ENCODE results near the gene KDELR3.

DNA sequence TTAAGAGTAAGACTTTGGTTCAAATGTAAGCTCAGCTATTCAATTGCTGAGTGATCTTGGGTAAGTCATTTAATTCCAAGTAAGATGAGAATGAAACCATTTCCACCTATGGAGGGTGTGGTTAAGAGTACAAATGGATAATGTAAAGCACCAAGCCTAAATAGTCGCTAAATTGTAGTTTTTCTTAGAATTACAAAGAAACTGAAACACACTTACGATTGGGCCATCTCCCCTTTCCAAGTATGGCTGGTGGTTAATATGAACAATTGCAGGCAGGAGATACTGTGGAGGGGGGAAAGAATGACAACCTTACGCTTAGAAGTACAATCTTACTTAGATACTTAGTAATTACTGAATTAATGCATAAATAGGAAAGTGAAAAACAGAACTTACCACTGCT, 30.0 kb downstream of the KDELR3 start:
- TF ChIP-seq, protein P1, sequence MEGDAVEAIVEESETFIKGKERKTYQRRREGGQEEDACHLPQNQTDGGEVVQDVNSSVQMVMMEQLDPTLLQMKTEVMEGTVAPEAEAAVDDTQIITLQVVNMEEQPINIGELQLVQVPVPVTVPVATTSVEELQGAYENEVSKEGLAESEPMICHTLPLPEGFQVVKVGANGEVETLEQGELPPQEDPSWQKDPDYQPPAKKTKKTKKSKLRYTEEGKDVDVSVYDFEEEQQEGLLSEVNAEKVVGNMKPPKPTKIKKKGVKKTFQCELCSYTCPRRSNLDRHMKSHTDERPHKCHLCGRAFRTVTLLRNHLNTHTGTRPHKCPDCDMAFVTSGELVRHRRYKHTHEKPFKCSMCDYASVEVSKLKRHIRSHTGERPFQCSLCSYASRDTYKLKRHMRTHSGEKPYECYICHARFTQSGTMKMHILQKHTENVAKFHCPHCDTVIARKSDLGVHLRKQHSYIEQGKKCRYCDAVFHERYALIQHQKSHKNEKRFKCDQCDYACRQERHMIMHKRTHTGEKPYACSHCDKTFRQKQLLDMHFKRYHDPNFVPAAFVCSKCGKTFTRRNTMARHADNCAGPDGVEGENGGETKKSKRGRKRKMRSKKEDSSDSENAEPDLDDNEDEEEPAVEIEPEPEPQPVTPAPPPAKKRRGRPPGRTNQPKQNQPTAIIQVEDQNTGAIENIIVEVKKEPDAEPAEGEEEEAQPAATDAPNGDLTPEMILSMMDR (IDR thresholded peaks at IDR 0.05), result no peak
- TF ChIP-seq ZFX (IDR thresholded peaks at IDR 0.05; ENCODE audit: borderline replicate concordance), result no peak

Data from 22Rv1 (cell line).